Dendritic cell treated with granulocyte-macrophage colony-stimulating factor and Interleukin-4, amounts not matched to agents 40 ng/mL and 50 ng/mL, for 4 days (primary cell): ENCODE results near the gene SNX32.
A peak's percentile ranks its signal among the peaks of the same experiment; 100 is the strongest.

Source experiments
- H3K27ac Mint-ChIP-seq: one replicate; pipeline ENCODE4 v1.8.0; 2022; ENCODE audit warnings: mild to moderate bottlenecking, mixed read lengths
- H3K27me3 Mint-ChIP-seq: one replicate; pipeline ENCODE4 v1.8.0; 2022; ENCODE audit warnings: mild to moderate bottlenecking, mixed read lengths
- H3K36me3 Mint-ChIP-seq: one replicate; pipeline ENCODE4 v1.8.0; 2022; ENCODE audit warnings: low read depth, mixed read lengths
- H3K4me1 Mint-ChIP-seq: one replicate; pipeline ENCODE4 v1.8.0; 2022; ENCODE audit warnings: low read depth, mixed read lengths
- H3K4me3 Mint-ChIP-seq: one replicate; pipeline ENCODE4 v1.8.0; 2022; ENCODE audit warnings: mild to moderate bottlenecking, moderate library complexity, mixed read lengths
- H3K9me3 Mint-ChIP-seq: one replicate; pipeline ENCODE4 v1.8.0; 2022; ENCODE audit warnings: mixed read lengths
- intact Hi-C: fragments of 100-400 bp; cut with micrococcal nuclease; formaldehyde crosslinking; loops from one replicate; pipeline ENCODE4 v1.15.0; 2022

SNX32 gene

DNA sequence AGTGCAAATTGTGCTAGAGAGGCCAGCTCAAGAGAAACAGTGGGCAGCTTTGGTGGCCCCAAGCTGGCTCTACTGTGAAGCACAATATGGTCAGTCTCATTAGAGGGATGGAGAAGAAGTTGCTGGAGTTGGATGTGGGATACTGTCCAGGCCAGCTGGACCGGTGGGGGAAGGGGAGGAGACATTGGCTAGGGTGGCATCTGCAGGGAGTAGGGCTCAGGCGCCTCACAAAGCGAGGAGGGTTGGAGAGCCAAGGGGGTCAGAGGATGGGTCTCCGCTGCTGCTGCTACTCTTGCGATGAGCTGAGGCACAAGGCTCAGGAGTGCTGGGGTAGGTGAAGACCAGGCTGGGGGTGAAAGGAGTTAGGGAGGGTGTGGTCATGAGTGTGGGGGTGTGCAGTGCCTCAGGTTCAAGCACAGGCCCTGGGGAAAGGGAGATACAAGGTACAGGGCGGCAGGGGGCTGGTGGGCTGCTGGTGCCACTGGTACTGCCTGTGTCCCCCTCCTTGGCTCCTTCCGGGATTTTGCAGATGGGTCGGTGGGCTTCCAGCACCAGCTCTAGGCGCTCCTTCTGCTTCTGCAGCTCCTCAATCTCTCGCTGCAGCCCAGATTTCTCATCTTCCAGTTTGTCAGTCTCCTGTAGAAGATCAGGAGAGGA lies 59.0 kb downstream of the SNX32 start:
- Mint-ChIP-seq H3K4me3 (peak overlapping the region; percentile 98), H3K27me3 (no peaks in the 10 kb centered on the region), H3K4me1 (peaks cover 75% of the 10 kb centered on the region), H3K36me3 (peaks cover 39% of the 10 kb centered on the region), H3K9me3 (no peaks in the 10 kb centered on the region), H3K27ac (peak overlapping the region; percentile 99)
- intact Hi-C loops, result no loop called here

DNA sequence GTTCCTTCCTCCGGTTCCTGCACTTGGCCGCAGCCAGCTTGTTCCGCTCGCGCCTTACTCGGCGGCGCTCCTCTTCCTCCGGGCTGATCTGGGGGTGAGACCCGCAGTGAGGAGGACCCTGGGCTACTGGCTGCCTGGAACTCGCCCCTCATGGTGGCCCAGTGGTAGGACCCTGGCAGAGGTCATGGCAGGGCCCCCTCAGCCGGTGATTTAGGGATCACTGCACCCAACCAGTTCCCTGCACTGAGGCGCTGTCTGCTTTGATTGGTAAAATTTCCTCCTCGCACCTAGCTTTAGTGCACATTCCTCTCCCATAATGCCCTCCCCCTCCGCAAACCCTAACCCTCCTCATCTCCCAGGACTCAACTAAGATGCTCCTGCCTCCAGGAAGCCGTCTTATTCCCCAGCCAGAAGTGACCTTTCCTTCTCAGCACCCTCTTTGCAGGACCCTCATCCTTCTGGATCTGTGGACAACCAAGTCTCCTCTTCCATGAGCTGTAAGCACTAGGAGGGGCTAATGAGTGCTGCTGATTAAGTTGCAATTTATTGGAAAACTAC lies 60.4 kb downstream of the SNX32 start:
- Mint-ChIP-seq H3K27me3 (no peaks in the 10 kb centered on the region), H3K4me3 (peak overlapping the region; percentile 98), H3K36me3 (peaks cover 27% of the 10 kb centered on the region), H3K4me1 (peaks cover 68% of the 10 kb centered on the region), H3K9me3 (no peaks in the 10 kb centered on the region), H3K27ac (peak overlapping the region; percentile 99)
- intact Hi-C loops, result no loop called here

DNA sequence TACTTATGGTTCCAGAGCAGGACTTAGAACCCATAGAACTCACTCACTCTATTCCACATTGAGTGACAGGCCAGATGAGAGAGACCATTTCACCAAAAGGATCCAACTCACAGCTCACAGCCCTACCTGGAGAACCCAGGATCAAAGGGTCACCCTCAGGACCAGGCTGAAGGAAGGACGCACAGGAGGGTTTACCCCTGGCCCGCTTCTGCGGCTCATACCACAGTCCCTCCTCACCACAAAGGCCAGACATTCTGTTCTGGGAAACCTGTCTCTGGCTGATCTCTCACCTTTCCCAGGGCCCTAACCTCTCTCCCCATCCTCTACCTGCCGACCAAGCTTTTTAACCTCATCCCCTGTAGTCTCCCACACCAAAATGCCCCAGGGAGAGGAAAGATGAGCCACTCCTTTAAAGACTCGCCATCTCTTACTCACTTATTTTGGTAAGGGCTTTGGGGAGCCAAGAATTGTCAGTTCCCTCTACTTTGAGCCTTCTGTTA lies 61.8 kb downstream of the SNX32 start:
- Mint-ChIP-seq H3K4me3 (no peak overlapping the region), H3K9me3 (no peaks in the 10 kb centered on the region), H3K36me3 (peaks cover 33% of the 10 kb centered on the region), H3K27ac (peak overlapping the region; percentile 33), H3K27me3 (no peaks in the 10 kb centered on the region), H3K4me1 (peaks cover 60% of the 10 kb centered on the region)
- intact Hi-C loops, result no loop called here

DNA sequence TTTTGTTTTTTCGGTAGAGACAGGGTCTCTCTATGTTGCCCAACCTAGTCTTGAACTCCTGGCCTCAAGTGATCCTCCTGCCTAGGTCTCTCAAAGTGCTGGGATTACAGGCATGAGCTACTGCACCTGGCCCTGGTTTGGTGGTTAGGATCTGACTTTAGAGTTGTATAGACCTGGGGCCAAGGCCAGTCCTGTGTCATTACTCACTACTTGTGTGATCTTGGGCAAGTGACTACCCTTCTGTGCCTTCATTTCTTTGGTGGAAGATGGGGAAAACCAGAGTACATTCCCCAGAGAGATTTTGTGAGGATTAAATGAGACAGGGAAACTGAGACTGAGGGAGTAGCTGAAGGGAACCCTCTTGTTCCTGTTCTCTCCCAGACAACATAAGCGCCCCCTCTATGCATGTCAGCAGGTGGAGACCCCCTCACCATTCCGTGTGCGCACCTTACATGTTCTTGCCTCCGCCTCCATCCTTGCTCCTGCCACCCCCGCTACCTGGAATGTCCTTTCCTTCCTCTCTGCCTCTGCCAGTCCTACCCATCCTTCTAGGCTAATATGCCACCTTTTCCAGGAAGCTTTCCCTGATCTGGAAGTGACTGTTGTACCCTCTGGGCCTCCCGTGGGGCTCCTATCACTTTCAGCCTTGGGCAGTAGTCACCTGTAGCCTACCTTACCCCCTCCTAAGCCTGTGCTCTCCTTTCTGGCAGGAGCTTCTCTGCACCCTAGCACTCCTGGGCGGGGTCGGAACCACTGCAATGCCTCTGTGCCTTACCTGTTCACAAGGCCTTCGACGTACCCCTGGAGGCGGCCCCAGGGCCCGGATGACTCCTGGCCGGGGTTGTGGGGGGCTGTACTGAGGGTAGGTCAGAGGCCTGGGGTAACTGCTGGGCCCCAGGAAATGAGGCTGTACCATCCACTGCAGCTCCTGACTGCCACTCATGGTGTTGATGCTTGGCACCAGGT lies 62.6 kb downstream of the SNX32 start:
- Mint-ChIP-seq H3K36me3 (peaks cover 33% of the 10 kb centered on the region), H3K4me1 (peaks cover 57% of the 10 kb centered on the region), H3K9me3 (no peaks in the 10 kb centered on the region), H3K4me3 (no peak overlapping the region), H3K27me3 (no peaks in the 10 kb centered on the region), H3K27ac (peak overlapping the region; percentile 23)
- intact Hi-C loops, result no loop called here

DNA sequence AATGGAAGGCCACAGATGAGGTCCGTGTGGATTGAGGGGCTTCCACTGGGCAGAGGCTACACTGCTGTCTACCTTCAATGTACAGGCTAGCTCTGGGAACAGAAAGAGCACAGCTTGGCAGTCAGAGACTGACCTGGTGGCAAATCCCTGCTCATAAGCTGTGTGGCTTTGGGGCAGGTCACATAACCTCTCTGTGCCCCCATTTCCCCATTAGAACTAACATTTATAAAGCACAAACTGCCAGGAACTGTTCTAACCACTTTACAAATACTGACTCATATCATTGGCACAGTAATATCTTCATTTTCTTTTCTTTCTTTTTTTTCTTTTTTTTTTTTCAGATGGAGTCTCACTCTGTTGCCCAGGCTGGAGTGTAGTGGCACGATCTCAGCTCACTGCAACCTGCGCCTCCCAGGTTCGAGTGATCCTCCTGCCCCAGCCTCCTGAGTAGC lies 63.3 kb downstream of the SNX32 start:
- Mint-ChIP-seq H3K9me3 (no peaks in the 10 kb centered on the region), H3K27me3 (no peaks in the 10 kb centered on the region), H3K4me1 (peaks cover 58% of the 10 kb centered on the region), H3K36me3 (peaks cover 30% of the 10 kb centered on the region), H3K27ac (no peak overlapping the region), H3K4me3 (no peak overlapping the region)
- intact Hi-C loops, result no loop called here

DNA sequence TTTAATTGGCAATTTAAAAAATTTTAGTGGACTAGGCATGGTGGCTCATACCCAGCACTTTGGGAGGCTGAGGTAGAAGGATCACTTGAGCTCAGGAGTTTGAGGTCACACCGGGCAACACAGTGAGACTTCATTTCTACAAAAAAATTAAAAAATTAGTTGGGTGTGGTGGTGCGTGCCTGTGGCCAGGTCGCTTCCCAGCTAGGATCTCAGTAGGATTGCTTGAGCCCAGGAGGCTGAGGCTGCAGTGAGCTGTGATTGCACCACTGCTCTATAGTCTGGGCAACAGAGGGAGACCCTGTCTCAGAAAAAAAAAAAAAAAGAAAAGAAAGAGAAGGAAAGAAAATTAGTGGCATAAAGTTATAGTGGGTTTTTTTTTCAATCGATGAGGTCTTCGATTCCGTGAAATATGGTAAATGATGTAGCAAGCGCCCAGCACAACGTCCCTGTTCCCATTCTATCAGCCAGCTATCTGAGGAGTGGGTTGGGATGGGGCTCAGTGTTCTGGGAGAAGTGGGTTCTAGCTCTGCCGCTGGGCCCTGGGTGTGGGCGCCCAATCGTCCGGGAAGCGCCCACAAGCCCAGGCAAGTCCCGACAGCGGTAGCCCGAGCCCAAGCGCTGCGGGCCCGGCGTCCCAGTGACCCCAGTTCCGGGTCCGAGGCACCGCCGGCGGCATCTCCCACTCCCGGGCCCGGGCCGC lies 65.0 kb downstream of the SNX32 start:
- Mint-ChIP-seq H3K27ac (peak overlapping the region; percentile 90), H3K4me3 (peak overlapping the region; percentile 83), H3K36me3 (peaks cover 21% of the 10 kb centered on the region), H3K4me1 (peaks cover 46% of the 10 kb centered on the region), H3K9me3 (no peaks in the 10 kb centered on the region), H3K27me3 (peaks cover 13% of the 10 kb centered on the region)
- intact Hi-C loops, result no loop called here

DNA sequence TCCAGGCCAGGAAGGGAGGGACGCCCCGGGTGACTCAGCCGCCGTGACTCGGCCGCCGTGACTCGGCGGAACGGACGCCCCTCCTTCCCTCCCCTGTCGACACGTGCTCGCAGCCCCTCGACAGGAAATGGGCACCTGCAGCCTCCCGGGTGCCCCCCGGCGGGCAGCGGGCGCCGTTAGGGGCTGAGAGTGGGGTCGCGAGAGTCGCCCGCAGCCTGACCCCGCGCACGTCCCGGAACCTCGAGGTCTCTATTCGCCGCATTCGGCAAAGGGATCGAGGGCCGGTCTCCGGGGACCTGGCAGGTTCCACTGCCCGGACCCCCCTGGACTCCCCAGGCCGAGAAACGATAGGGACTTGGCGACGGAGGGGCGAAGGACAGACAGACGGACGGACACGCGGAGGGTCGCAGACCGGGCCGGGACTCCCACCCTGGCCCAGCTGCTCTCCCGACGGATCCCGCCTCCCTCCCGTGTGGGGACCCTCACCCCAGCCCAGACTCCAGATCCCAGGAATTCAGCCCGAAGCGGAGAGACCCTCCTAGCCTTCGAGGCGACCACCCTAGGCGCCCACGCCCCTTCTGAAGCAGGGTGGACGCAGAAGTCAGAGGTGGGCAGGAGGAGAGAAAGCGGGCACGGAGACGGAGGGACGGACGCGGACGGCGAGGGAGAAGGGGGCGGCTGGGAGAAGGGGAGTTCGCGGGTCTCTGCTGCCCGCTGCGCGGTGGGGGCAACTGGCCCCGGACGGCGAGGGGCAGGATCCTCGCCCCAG lies 65.8 kb downstream of the SNX32 start:
- Mint-ChIP-seq H3K27me3 (peaks cover 13% of the 10 kb centered on the region), H3K36me3 (peaks cover 21% of the 10 kb centered on the region), H3K4me1 (peaks cover 38% of the 10 kb centered on the region), H3K9me3 (no peaks in the 10 kb centered on the region), H3K27ac (peak overlapping the region; percentile 90), H3K4me3 (peak overlapping the region; percentile 83)
- intact Hi-C loops, result no loop called here

DNA sequence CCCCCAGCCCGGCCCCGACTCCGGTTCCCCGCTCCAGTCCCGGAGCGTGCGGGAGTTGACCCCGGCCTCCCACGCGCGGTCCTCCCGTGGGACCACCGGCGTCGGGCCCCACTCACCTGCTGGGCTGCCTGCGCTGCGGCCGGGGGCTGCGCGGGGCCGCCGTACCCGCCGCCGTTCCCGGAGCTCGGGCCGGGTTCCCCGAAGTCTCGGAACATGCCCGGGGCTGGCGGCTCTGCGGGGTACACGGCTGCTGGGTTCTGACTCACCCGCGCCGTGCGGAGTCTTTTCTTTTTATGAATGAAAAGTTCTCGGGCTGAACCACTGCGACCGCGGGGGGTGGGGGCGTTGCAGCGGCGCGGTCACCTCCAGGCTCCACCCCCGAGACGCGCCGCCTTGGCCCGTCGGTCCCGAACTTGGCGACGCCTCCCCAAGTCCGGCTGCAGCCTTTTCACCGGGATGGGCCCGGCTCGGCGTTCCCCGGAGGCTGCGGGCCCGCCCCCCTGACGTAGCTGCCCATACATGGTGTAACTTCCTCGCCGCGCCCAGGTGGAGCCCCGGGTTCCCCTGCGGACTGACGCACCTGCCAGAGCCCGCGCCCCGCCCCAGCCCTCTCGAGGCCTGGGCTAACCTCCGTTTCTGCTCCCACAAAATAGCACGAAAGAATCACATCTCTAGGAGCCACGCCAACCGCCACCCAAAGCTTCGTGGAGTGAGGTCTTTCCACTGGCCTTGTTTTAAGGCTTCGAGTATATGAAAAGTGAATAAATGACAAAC lies 66.5 kb downstream of the SNX32 start, which contains the start of gene FOSL1:
FOSL1 (minus strand) TSS at position 264 of the 774 bp plus-strand sequence; CDS start at position 215, 49 bp downstream.
- Mint-ChIP-seq H3K27ac (peak within 1 kb of the TSS; percentile 90), H3K27me3 (peaks cover 14% of the 10 kb centered on the region), H3K4me3 (peak within 1 kb of the TSS; percentile 83), H3K36me3 (peaks cover 21% of the 10 kb centered on the region), H3K4me1 (peaks cover 34% of the 10 kb centered on the region), H3K9me3 (no peaks in the 10 kb centered on the region)
- intact Hi-C loops, result no loop called here

DNA sequence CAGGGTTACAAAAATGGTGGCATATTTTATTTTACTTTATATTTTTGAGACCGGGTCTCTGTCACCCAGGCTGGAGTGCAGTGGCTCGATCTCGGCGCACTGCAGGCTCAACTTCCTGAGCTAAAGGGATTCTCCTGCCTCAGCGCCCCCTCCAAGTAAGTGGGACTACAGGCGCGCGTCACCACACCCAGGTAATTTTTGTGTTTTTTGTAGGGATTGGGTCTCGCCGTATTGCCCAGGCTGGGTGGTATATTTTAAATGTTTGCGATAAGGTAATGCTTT lies 67.1 kb downstream of the SNX32 start:
- intact Hi-C loops, result no loop called here
- Mint-ChIP-seq H3K36me3 (peaks cover 16% of the 10 kb centered on the region), H3K9me3 (no peaks in the 10 kb centered on the region), H3K27me3 (peaks cover 14% of the 10 kb centered on the region), H3K27ac (peak overlapping the region; percentile 90), H3K4me3 (no peak overlapping the region), H3K4me1 (peaks cover 29% of the 10 kb centered on the region)

DNA sequence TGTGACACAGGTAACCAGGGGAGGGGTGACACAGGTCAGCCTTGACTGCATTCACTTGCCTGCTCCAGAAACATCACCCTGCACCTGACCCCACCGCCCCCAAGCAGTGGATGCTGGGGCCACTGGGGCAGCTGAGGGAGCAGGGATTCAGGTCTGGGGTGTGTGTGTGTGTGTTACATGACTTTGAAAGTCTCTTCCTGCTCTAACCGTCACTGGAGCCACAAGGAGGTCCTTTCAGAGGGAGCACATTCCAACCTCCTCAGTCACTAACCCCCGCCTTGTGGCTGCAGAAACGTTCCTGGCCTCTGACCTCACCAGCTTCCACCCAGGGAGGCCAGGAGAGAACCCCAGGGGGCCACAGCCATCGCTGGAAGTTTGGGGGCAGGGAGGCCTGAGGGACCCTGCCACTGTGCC lies 69.3 kb downstream of the SNX32 start:
- Mint-ChIP-seq H3K4me3 (no peak overlapping the region), H3K4me1 (peaks cover 19% of the 10 kb centered on the region), H3K36me3 (peaks cover 6% of the 10 kb centered on the region), H3K27me3 (peaks cover 16% of the 10 kb centered on the region), H3K27ac (no peak overlapping the region), H3K9me3 (no peaks in the 10 kb centered on the region)
- intact Hi-C loops, result no loop called here
